DMS153 treated with DMSO at 0.1 percent for 48 hours (cell line): ENCODE data around the gene SLC38A3.
"Not testable (repeated sequence)": the region's sequence is repeated elsewhere in the genome, so short reads cannot be mapped to it uniquely, and the experiment has no call there.

Source experiments
- DNase-seq: peaks from one replicate; lab custom pipeline; 2025; ENCODE audit not compliant: unreplicated experiment; lab: John Stamatoyannopoulos, UW

Gene SLC38A3

DNA sequence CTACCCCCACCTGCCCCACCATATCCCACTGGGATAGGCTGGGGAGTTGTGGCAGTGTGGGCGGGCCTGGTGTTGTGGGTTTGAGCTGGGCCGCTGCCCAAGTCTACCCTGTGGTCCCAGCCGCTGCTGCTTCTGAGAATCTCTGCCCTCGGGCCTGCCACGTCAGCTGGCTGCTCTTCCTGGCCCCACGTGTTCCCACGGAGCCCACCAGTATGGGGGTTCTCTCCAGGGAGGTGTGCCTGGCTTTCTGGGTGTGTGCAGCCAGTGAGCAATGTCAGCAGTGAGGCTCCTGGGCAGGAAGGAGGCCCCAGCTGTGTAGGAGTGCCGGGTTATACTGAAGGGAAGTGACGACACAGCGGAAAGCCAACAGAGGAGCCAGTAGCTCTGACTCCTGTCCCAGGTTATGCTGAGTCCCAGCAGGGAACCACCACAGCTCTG lies 41.5 kb downstream of the SLC38A3 start:
- DNase-seq, result no peak

DNA sequence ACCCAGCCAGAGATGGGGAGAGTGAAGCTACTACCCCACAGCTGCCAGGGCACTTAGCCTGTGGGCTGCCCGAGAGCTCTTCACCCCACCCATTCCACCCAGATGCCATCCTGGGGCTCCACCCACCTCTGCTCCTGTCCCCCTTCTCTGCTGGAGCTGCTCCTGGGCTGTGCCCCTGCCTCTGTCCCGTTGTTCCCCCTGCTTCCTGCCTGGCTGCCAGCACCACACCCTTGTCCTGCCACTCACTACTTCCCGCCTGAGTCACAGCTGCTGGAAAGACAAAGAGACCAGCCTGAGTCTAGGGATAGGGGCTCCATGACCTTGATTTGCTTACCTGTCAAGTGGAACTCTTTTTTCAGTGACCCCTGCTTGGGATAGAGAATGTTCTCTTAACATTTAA lies 43.3 kb downstream of the SLC38A3 start:
- no peak for DNase-seq

DNA sequence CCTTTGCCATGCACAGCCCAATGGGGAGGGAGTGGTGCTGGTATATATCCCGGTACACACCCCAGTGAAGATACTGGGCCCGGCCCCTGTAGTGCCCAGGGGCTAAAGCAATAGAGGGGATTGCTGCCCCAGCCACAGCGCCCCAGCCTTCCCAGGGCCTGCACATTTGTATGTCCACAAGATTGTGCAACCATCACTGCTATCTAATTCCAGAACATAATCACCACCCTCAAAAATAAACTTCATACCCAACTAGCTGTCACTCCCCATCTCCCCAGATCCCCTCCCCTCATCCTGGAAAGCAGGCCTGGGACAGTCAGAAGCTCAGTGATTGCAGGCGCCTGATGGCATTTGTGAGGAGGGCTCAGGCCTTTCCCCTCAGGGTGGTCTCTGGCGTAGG lies 44.4 kb downstream of the SLC38A3 start:
- DNase-seq, result no peak

GRCh38 chr3:50250514-50250913 lies 45.4 kb downstream of the SLC38A3 start:
- DNase-seq, result no peak

- DNase-seq, result no peak
These were observed 46.1 kb downstream of the SLC38A3 start for GRCh38 chr3:50251220-50251619.

DNA sequence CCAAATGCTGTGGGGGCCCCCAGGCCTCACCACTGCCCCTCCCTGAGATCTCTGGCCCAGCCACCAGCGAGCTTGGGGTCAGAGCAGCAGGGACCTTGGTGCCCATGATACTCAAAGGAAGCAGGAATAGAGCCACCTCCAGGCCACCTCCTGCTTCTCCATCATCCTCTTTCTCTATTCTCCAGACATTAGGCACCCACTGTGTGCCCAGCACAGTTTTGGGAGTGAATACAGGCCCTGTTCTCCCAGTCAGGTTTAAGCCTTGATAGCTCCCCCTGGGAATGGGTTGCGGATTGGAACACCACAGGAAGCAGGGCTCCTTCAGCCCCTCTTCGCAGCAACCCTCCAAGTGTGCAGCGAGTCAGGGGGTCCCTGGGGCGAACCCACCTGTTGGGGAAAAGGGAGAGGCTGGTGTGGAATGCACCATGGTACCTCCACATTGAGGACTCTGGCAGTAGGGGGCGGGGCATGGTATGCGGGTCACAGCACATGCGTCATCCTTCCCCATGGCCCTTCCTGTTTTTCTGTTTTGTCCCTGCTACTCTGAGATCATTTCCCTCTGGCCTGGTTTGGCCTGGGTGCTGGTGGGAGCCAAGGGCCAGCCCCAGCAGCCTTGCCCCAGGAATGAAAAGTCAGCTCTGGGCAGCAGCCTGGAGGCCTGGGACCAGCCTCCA lies 49.6 kb downstream of the SLC38A3 start:
- DNase-seq, result no peak

DNA sequence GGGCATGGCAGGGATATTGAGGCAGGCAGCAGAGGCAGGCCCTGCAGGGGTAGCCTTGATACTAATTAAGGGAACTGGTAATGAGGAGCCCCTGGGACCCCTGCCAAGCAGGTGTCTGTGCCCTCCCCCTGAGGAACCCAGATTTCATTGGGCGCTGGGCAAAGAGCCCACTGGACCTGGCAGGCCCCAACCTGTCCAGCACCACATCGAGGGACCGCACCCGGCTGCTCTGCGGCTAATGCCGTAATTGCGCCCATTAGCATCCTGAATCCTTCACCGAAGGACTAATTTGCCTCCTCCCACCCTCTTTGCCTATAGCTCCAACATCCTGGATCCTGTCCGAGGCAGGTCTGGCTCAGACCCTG lies 50.2 kb downstream of the SLC38A3 start:
- DNase-seq, result no peak

DNA sequence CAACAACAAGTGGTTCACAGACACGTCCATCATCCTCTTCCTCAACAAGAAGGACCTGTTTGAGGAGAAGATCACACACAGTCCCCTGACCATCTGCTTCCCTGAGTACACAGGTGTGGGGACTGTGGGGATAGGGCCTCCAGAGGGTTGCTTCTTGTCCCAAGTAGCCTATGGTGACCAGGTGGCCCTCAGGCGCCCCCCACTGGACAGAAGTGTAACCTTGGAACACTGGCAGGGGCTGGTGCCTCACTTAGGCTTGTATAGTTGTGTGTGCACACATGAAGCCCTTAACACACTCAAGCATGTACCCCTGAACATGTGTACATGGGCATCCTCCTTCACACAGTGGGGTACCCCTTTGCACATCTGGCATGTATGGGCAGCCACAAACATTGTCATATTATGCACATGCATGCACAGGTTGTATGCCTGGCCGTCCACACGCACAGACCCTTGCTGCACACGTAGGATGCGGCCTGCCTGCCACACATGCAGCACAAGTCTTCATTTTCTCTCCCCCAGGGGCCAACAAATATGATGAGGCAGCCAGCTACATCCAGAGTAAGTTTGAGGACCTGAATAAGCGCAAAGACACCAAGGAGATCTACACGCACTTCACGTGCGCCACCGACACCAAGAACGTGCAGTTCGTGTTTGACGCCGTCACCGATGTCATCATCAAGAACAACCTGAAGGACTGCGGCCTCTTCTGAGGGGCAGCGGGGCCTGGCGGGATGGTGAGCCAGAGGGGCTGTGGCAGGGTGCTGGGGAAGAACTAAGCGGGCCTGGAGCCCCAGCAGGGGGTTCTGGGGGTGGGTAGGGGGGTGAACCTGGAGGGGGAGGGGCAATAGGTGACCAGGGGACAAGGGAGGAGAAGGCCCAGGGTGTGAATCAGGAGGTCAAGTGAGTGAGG lies 52.2 kb downstream of the SLC38A3 start:
- no peak for DNase-seq

- DNase-seq, result no peak
These were observed 53.1 kb downstream of the SLC38A3 start for GRCh38 chr3:50258029-50258680.

DNA sequence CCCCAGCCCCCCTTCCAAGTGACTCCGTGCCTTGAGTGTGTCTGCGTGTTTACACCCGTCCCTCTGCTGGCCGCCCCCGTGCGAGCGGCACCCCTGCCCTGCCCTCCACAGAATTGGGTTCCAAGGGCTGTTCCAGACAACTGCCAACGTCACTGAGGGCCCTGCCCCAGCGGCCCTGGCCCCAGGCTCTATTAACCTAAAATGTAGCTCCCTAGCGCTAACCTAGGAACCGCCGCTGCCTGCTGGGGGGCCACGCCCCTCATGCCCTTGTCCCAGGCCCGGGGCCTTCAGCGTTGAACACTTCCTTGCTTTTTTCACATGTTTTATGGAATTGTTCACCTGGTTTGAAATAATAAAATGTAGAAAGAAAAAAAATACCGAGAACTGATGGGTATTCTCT lies 53.9 kb downstream of the SLC38A3 start:
- no peak for DNase-seq

DNA sequence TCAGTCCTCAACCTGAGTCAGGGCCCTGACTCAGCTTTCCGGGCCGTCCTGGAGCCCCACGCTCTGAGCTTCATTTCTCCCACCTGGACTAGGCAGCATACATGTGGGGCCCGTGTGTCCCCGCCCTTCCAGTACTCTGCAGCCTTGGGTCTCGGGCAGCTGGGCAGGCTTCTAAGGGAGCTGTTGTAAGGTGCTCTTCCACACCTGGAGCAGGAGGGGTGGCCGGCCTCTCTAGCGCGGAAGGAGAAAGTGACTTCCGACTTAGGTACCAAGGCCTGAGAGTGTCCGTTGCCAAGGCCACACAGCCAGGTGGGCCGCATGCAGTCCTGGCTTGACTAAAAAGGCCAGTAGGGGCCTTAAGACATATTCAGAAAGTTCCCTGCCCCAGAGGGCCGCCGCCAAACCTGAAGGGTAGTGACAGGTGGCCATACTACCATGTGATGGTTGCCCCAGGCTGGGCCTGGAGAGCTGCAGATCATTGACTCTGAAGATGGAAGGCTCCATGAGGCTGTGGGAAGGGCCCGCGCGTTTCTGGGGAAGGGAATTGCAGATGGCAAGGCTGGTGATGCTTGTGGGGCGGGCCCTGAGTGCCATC lies 54.5 kb downstream of the SLC38A3 start:
- no peak for DNase-seq

GRCh38 chr3:50260027-50260941 lies 55.2 kb downstream of the SLC38A3 start:
- no peak for DNase-seq

DNA sequence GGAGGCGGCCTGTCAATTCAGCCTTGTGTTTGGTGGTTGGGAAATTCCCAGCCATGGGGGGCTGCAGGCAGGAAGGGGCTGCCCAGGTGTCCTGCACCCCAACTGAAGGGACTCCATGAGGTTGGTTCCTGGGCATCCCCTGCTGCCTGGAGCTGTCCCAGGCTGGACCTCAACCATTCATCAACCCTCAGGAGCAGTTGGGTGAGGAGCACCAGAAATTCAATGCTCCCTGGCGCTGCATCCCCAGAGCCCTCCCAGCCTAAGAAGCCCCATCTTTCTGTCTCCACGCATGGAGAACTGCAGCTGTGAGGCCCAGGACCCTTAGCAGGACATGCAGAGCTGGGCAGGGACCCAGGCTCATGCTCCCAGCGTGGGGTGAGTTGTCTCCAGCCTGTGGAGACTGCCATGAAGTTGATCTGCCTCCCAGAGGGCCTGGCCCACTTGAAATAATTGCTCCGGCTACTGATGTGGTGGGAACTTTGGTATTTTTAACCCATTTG lies 55.9 kb downstream of the SLC38A3 start:
- DNase-seq, result no peak

GRCh38 chr3:50261505-50261904 lies 56.4 kb downstream of the SLC38A3 start:
- DNase-seq, result no peak

DNA sequence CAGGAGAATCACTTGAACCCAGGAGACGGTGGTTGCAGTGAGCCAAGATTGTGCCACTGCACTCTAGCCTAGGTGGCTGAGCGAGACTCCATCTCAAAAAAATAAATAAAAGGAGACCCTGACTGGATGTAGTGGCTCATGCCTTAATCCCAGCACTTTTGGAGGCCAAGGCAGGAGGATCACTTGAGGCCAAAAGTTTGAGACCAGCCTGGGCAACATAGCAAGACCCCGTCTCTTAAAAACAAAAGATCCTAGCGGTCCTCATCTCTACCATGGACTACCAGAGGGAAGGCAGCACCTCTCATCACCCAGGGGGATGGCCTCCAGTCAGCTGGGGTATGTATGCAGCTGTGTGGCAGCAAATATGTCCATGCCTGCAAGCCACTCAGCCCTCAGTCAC lies 57.1 kb downstream of the SLC38A3 start:
- DNase-seq, result not testable (repeated sequence)

- DNase-seq, result no peak
These were observed 57.7 kb downstream of the SLC38A3 start for GRCh38 chr3:50262778-50263177.

GRCh38 chr3:50263478-50264382 lies 58.7 kb downstream of the SLC38A3 start:
- DNase-seq, result no peak

DNA sequence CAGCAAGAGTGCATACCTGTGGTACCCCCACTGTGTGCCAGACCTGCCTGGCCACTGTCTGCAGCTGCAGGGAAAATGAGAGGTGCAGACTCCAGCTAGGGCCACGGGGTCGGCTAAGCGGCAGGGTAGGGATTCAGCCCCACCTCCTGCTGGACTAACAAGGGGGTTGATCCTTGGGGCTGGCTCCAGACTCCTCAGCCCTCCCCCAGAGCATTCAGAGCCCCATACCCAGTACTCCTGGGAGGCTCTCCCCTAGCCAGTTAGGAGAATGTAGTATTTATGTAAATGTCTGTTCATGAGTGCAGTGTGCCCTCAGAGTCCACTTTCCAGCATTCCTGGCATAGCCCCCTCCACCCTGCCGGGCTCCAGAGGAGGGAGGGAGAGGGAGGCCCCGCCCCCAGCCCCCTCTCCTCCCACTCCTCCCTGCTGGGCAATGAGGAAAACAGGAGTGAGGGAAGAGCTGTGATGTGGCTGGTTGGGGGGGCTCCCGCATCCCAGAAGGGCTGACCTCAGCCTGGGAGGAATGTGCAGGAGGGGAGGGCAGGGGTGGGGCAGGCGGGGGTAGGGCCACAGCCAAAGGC lies 59.4 kb downstream of the SLC38A3 start:
- DNase-seq, result no peak

- no peak for DNase-seq
These were observed 60.0 kb downstream of the SLC38A3 start for GRCh38 chr3:50264964-50265485.
